Caco-2 (cell line): ENCODE measurements around the gene UBE2D4. TPM values are rescaled to one million over a fixed set of nuclear protein-coding genes. Genes with fewer than 3 reads are reported as not detected.
A peak's percentile ranks its signal among the peaks of the same experiment; 100 is the strongest.

ENCODE experiments used
- BruUV-seq: library from RNA; stranded (reverse); fragments of 400-500 nt; replicated peaks from 2 replicates; lab custom pipeline; 2021; lab: Mats Ljungman, UMichigan
- CTCF ChIA-PET: fragments of 300-600 bp; sonication (Branson Sonifier 250); formaldehyde crosslinking; loops from one replicate; lab custom pipeline; 2022; ENCODE audit warnings: antibody characterized with exemption; lab: Charles Lee
- POLR2A ChIA-PET: fragments of 300-600 bp; sonication (Branson Sonifier 250); formaldehyde crosslinking; loops from one replicate; lab custom pipeline; 2022; ENCODE audit warnings: antibody characterized with exemption; lab: Charles Lee
- DNase-seq, 2 experiments: peaks; one replicate each; pipeline versions ENCODE4 v3.0.0 to v3.0.0-alpha.2; 2020 to 2022
- H3K27me3 ChIP-seq: replicated peaks from 2 replicates; pipeline ENCODE4 v1.6.0; 2011; ENCODE audit warnings: low read length; ENCODE audit not compliant: control insufficient read depth, insufficient read depth
- H3K36me3 ChIP-seq: 2 replicates; pipeline ENCODE4 v1.5.1; 2011; ENCODE audit warnings: low read length; ENCODE audit not compliant: control insufficient read depth, insufficient read depth
- H3K4me1 ChIP-seq: fragments of 250-450 bp; sonication (Bioruptor Pico); 2 replicates; pipeline ENCODE4 v1.5.1; 2020; ENCODE audit warnings: mild to moderate bottlenecking
- H3K4me3 ChIP-seq: 2 replicates; pipeline ENCODE4 v1.5.1; 2011; ENCODE audit warnings: low read depth, mild to moderate bottlenecking, control low read depth, low read length
- H3K9me3 ChIP-seq: fragments of 250-450 bp; sonication (Bioruptor Pico); 2 replicates; pipeline ENCODE4 v1.5.1; 2020; ENCODE audit warnings: mild to moderate bottlenecking, moderate library complexity
- H3K27ac Mint-ChIP-seq: one replicate; pipeline ENCODE4 v1.8.0; 2022; ENCODE audit warnings: mixed read lengths; ENCODE audit not compliant: unreplicated experiment
- H3K27me3 Mint-ChIP-seq: one replicate; pipeline ENCODE4 v1.8.0; 2022; ENCODE audit warnings: mixed read lengths; ENCODE audit not compliant: insufficient read depth, unreplicated experiment
- H3K36me3 Mint-ChIP-seq: one replicate; pipeline ENCODE4 v1.8.0; 2022; ENCODE audit warnings: mild to moderate bottlenecking, mixed read lengths; ENCODE audit not compliant: insufficient read depth, unreplicated experiment
- H3K4me1 Mint-ChIP-seq: one replicate; pipeline ENCODE4 v1.8.0; 2022; ENCODE audit warnings: low read depth, mixed read lengths; ENCODE audit not compliant: unreplicated experiment
- H3K4me3 Mint-ChIP-seq: one replicate; pipeline ENCODE4 v1.8.0; 2022; ENCODE audit warnings: mild to moderate bottlenecking, moderate library complexity, mixed read lengths; ENCODE audit not compliant: unreplicated experiment
- H3K9me3 Mint-ChIP-seq: one replicate; pipeline ENCODE4 v1.8.0; 2022; ENCODE audit warnings: mixed read lengths; ENCODE audit not compliant: unreplicated experiment
- intact Hi-C: fragments of 100-400 bp; cut with micrococcal nuclease; formaldehyde crosslinking; loops from one replicate; pipeline ENCODE4 v1.10.0; 2022; ENCODE audit not compliant: unreplicated experiment
- total RNA-seq: library from RNA; stranded (reverse); gene quantifications from 2 replicates; pipeline ENCODE4 v1.2.3, GENCODE V29; 2022
- TF ChIP-seq, protein P1 (sequence below), 2 experiments: fragments of 200-600 bp in 1 of 2; IDR thresholded peaks; 1 replicate in 1 of 2; 2 replicates in 1 of 2; pipeline versions ENCODE4 v1.5.1 to v1.8.0; 2011 to 2022; ENCODE audit warnings: antibody characterized with exemption in 1 of 2, control low read depth in 1 of 2, inconsistent platforms in 1 of 2, low read depth in 1 of 2, low read length in 1 of 2, mild to moderate bottlenecking in 1 of 2, moderate library complexity in 1 of 2; ENCODE audit not compliant: insufficient read depth in 1 of 2, severe bottlenecking in 1 of 2, unreplicated experiment in 1 of 2

Gene UBE2D4
- total RNA-seq, 1 experiment from 2014 or later = 15.4 TPM

DNA sequence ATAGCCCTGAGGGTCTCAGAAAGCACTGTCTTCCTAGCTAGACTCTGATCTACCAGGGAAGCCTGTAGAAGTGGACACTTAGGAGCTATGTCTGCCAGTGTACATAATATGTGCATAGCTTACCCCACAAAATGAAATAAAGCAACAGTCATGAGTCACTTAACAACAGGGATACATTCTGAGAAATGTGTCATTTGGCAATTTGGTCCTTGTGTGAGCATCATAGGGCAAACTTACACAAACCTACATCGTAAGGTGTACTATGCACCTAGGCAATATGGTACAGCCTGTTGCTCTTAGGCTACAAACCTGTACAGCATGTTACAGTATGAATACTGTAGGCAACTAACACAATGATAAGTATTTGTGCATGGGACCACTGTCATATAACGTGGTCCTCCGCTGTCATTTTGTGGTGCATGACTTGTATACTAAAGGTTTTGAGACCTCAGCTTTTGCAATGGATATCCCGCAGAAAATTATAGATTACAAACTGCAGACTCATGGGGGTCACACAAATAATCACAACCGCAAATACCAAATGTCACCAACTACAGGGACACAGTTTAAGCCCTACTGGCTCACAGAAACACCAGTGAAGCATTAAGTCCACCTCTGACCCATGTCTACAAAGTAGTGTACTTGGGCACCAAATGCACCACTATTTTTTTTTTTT, 21.6 kb upstream of the UBE2D4 start:
- H3K4me3 ChIP-seq = peak overlapping the region; percentile 12
- no peak for DNase-seq
- CTCF ChIA-PET = interaction anchor here (0.6 to 1.8 kb wide), 6 partner anchors 17 to 322 kb away, joined by 3 to 13 read pairs (median 4); partner anchors contain the start of gene STK17A
- no peaks in the 10 kb centered on the region for H3K27me3 Mint-ChIP-seq
- POLR2A ChIA-PET = interaction anchor here (0.5 to 1.5 kb wide), 6 partner anchors 20 to 1095 kb away, joined by 3 to 14 read pairs (median 5); partner anchors contain the start of genes MRPS24 and YKT6
- intact Hi-C loops = loop anchor here (1.0 to 2.0 kb wide), 5 partner anchors 13 to 50 kb away; partner anchors contain the start of genes MRPS24 and UBE2D4
- TF ChIP-seq, protein P1, sequence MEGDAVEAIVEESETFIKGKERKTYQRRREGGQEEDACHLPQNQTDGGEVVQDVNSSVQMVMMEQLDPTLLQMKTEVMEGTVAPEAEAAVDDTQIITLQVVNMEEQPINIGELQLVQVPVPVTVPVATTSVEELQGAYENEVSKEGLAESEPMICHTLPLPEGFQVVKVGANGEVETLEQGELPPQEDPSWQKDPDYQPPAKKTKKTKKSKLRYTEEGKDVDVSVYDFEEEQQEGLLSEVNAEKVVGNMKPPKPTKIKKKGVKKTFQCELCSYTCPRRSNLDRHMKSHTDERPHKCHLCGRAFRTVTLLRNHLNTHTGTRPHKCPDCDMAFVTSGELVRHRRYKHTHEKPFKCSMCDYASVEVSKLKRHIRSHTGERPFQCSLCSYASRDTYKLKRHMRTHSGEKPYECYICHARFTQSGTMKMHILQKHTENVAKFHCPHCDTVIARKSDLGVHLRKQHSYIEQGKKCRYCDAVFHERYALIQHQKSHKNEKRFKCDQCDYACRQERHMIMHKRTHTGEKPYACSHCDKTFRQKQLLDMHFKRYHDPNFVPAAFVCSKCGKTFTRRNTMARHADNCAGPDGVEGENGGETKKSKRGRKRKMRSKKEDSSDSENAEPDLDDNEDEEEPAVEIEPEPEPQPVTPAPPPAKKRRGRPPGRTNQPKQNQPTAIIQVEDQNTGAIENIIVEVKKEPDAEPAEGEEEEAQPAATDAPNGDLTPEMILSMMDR (IDR thresholded peaks at IDR 0.05; ENCODE audit: insufficient read depth in 1 of 2, low read depth in 1 of 2, low read length in 1 of 2, severe bottlenecking in 1 of 2, unreplicated experiment in 1 of 2) = no peak
- H3K9me3 ChIP-seq = no peaks in the 10 kb centered on the region
- peak overlapping the region; percentile 86 for H3K27ac Mint-ChIP-seq
- H3K9me3 Mint-ChIP-seq = no peaks in the 10 kb centered on the region
- no peaks in the 10 kb centered on the region for H3K27me3 ChIP-seq
- peaks cover 15% of the 10 kb centered on the region for H3K36me3 Mint-ChIP-seq
- H3K36me3 ChIP-seq = no peaks in the 10 kb centered on the region
- peaks cover 21% of the 10 kb centered on the region for H3K4me1 ChIP-seq
- no TSS peak for BruUV-seq
- peak overlapping the region; percentile 79 for H3K4me3 Mint-ChIP-seq
- H3K4me1 Mint-ChIP-seq = peaks cover 26% of the 10 kb centered on the region

DNA sequence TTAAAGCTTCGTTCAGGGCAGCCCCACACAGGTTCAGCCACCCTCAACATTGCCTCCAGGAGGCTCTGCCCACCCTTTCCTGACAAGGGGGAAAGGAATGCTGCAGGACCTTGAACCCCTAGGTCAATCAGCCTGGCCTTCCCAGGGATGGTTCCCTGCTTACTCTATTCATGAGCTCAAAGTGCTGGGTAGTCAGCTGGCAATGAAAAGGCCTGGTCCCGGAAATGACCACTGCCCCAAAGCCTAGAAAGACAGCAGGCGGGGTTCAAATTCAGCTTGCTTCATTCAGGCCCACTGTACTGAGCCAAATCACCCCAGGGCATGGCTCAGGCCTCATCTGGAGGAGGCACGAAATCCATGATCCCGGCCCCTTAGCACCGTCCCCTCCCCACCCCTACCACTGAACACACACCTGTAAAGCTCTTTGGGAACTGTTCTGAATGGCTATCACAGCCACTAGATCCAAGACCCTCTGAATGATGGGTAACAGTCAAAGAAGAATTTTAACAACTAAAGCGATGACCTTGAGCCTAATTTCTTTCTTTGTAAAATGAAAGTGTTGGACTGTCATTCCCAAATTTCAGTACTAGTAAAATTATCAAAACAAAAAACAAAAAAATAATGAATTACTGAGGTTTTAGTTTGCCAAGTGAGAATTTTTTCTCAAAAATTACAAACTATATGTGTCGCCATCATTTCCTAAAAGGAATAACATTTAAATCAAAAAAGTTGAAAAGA, 20.9 kb upstream of the UBE2D4 start:
- Histone ChIP-seq H3K27me3 (no peaks in the 10 kb centered on the region), H3K4me3 (peak overlapping the region; percentile 81), H3K36me3 (no peaks in the 10 kb centered on the region), H3K9me3 (no peaks in the 10 kb centered on the region), H3K4me1 (peaks cover 21% of the 10 kb centered on the region)
- peaks cover 15% of the 10 kb centered on the region for H3K36me3 Mint-ChIP-seq
- ChIA-PET POLR2A (interaction anchor here (0.6 to 1.5 kb wide), 4 partner anchors 19 to 296 kb away, joined by 3 to 14 read pairs (median 5); partner anchors contain the start of genes MRPS24 and YKT6), CTCF (interaction anchor here (0.9 to 1.8 kb wide), 5 partner anchors 16 to 323 kb away, joined by 3 to 13 read pairs (median 4); partner anchors contain the start of gene STK17A)
- H3K27me3 Mint-ChIP-seq = no peaks in the 10 kb centered on the region
- peak overlapping the region; percentile 79 for H3K4me3 Mint-ChIP-seq
- no peaks in the 10 kb centered on the region for H3K9me3 Mint-ChIP-seq
- intact Hi-C loops = loop anchor here (1.0 to 2.0 kb wide), 5 partner anchors 14 to 49 kb away; partner anchors contain the start of genes MRPS24 and UBE2D4
- H3K4me1 Mint-ChIP-seq = peaks cover 26% of the 10 kb centered on the region
- DNase-seq = peak; percentile 78 to 90
- H3K27ac Mint-ChIP-seq = peak overlapping the region; percentile 86
- BruUV-seq = TSS peak; percentile 59
- TF ChIP-seq, protein P1 (IDR thresholded peaks at IDR 0.05; ENCODE audit: insufficient read depth in 1 of 2, low read depth in 1 of 2, low read length in 1 of 2, severe bottlenecking in 1 of 2, unreplicated experiment in 1 of 2) = no peak

DNA sequence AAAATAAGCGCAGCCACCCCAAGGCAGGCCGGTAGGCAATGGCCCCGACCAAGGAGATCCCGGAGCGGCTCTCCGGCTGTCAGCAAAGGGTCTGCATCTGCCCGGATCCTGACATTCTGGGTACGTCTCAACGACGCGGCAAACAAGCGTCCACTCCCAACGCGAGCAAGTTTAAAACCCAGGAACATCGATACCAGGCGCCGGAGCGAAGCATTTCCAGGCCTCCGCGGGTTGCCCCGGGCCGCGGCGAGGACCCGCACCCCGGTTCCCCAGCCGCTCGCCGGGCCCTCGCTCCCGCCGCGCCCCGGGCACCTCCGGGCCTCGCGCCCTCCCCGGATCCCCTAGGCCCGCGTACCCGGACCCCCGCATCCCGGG, 20.3 kb upstream of the UBE2D4 start:
- TF ChIP-seq, protein P1 (IDR thresholded peaks at IDR 0.05; ENCODE audit: insufficient read depth in 1 of 2, low read depth in 1 of 2, low read length in 1 of 2, severe bottlenecking in 1 of 2, unreplicated experiment in 1 of 2) = no peak
- POLR2A ChIA-PET = interaction anchor here (1.2 to 1.5 kb wide), 2 partner anchors 19 to 37 kb away, joined by 3 to 14 read pairs; partner anchors contain the start of gene MRPS24
- Mint-ChIP-seq H3K4me3 (peak overlapping the region; percentile 79), H3K4me1 (peaks cover 26% of the 10 kb centered on the region), H3K9me3 (no peaks in the 10 kb centered on the region), H3K27me3 (no peaks in the 10 kb centered on the region), H3K36me3 (peaks cover 15% of the 10 kb centered on the region), H3K27ac (peak overlapping the region; percentile 86)
- peak; percentile 43 to 52 for DNase-seq
- CTCF ChIA-PET = interaction anchor here (1.8 kb wide), 1 partner anchor 48 kb away, joined by 10 read pairs; no protein-coding TSS in a partner anchor
- no peaks in the 10 kb centered on the region for H3K36me3 ChIP-seq
- H3K4me3 ChIP-seq = peak overlapping the region; percentile 81
- H3K27me3 ChIP-seq = no peaks in the 10 kb centered on the region
- no peaks in the 10 kb centered on the region for H3K9me3 ChIP-seq
- intact Hi-C loops = loop anchor here (1.0 to 2.0 kb wide), 5 partner anchors 15 to 49 kb away; partner anchors contain the start of genes MRPS24 and UBE2D4
- H3K4me1 ChIP-seq = peaks cover 21% of the 10 kb centered on the region
- no TSS peak for BruUV-seq
